K562 (cell line): Measurements from ENCODE around the gene NRXN2. TPM values are rescaled to one million over a fixed set of nuclear protein-coding genes. Genes with fewer than 3 reads are reported as not detected.

ENCODE experiments used
- AFF4 ChIP-seq: sonication (generic); formaldehyde crosslinking; IDR thresholded peaks from 2 replicates; pipeline ENCODE4 v1.8.0; 2023; ENCODE audit warnings: mild to moderate bottlenecking, missing genetic modification reagents
- ATF6 ChIP-seq: sonication (generic); formaldehyde crosslinking; IDR thresholded peaks from 2 replicates; pipeline ENCODE4 v1.4.0; 2020; ENCODE audit warnings: mild to moderate bottlenecking, missing genetic modification reagents
- BCOR ChIP-seq: fragments of 450-650 bp; IDR thresholded peaks from 2 replicates; pipeline ENCODE4 v1.6.1; 2016
- BRD9 ChIP-seq: fragments of 450-650 bp; IDR thresholded peaks from 2 replicates; pipeline ENCODE4 v1.6.1; 2018; ENCODE audit warnings: low read depth; ENCODE audit not compliant: partially characterized antibody
- CHD2 ChIP-seq: IDR thresholded peaks from 2 replicates; pipeline ENCODE4 v1.6.1; 2011; ENCODE audit warnings: low read depth, low read length
- DDX20 ChIP-seq: fragments of 450-650 bp; IDR thresholded peaks from 2 replicates; pipeline ENCODE4 v1.6.1; 2016; ENCODE audit warnings: missing genetic modification characterization, low read depth, mild to moderate bottlenecking, missing compliant biosample characterization, moderate library complexity
- DIDO1 ChIP-seq: fragments of 450-650 bp; IDR thresholded peaks from 2 replicates; pipeline ENCODE4 v1.6.1; 2016; ENCODE audit warnings: low read depth, missing biosample characterization, missing genetic modification characterization
- HDAC2 ChIP-seq: fragments of 450-650 bp; IDR thresholded peaks from 2 replicates; pipeline ENCODE4 v1.6.1; 2016; ENCODE audit warnings: mild to moderate bottlenecking
- KDM1A ChIP-seq, 2 experiments: fragments of 450-650 bp; IDR thresholded peaks; 2 replicates each; pipeline ENCODE4 v1.6.1; 2016; ENCODE audit warnings: mild to moderate bottlenecking in 2 of 2
- KLF10 ChIP-seq: fragments of 250-450 bp; sonication (Bioruptor Pico); IDR thresholded peaks from 2 replicates; pipeline ENCODE4 v1.6.1; 2021; ENCODE audit warnings: matching md5 sums
- PATZ1 ChIP-seq: fragments of 250-450 bp; sonication (Bioruptor Pico); IDR thresholded peaks from 2 replicates; pipeline ENCODE4 v1.5.0; 2020; ENCODE audit warnings: mild to moderate bottlenecking, borderline replicate concordance
- PRPF4 ChIP-seq: fragments of 200-400 bp; formaldehyde crosslinking; IDR thresholded peaks from one replicate; pipeline ENCODE4 v1.6.1; 2017; ENCODE audit warnings: low read length, low read depth, mild to moderate bottlenecking; ENCODE audit not compliant: insufficient read depth, poor library complexity, severe bottlenecking
- SMARCA5 ChIP-seq: fragments of 450-650 bp; IDR thresholded peaks from 2 replicates; pipeline ENCODE4 v1.6.1; 2016
- SMC3 ChIP-seq: conservative IDR thresholded peaks from 2 replicates; pipeline ENCODE4 v1.6.1; 2011; ENCODE audit warnings: low read depth, low read length, improper control_type of control experiment; ENCODE audit not compliant: insufficient read depth
- TAF15 ChIP-seq: fragments of 200-400 bp; formaldehyde crosslinking; IDR thresholded peaks from 2 replicates; pipeline ENCODE4 v1.6.1; 2017; ENCODE audit warnings: mild to moderate bottlenecking, low read depth, low read length, moderate library complexity
- TCF7L2 ChIP-seq: fragments of 150-350 bp; IDR thresholded peaks from 2 replicates; pipeline ENCODE4 v1.6.1; 2016; ENCODE audit warnings: low read depth, mild to moderate bottlenecking, low read length, moderate library complexity
- TFE3 ChIP-seq: fragments of 450-650 bp; formaldehyde crosslinking; IDR thresholded peaks from 2 replicates; pipeline ENCODE4 v1.4.0; 2020; ENCODE audit warnings: mild to moderate bottlenecking, mixed read lengths
- U2AF2 ChIP-seq: fragments of 200-400 bp; formaldehyde crosslinking; optimal IDR thresholded peaks from 2 replicates; pipeline ENCODE3; 2017; ENCODE audit warnings: low read depth, mild to moderate bottlenecking, low read length
- polyA plus RNA-seq, 8 experiments: library from polyadenylated mRNA; depleted of rRNA in 4 of 8; stranded (reverse) in 5 of 8; unstranded in 3 of 8; fragments of >200 nt; fragmentation: Nextera tagmentation in 2 of 8; fragmentation: Illumina TruSeq in 1 of 8; extraction: Ambion mirVana in 2 of 8; extraction: Trizol in 1 of 8; gene quantifications; 2 replicates each; pipeline versions ENCODE4 v1.2.1 to v1.2.3, GENCODE V29; 2011 to 2014; ENCODE audit warnings: inconsistent platforms in 1 of 8, missing spikeins in 1 of 8
- total RNA-seq, 7 experiments: library from RNA; depleted of rRNA in 6 of 7; stranded (reverse); fragments of >200 nt in 6 of 7; fragmentation: Illumina TruSeq in 2 of 7; extraction: Trizol in 2 of 7; gene quantifications; 2 replicates each; pipeline versions ENCODE4 v1.2.1 to v1.2.3, GENCODE V29; 2011 to 2021; ENCODE audit warnings: low replicate concordance in 1 of 7

NRXN2 gene
- total and polyA plus RNA-seq, 9 of the 15 experiments (the other 6 are each of a cell fraction or from before 2014, with no cell fraction given) = 0.07 to 0.47 (median 0.15) TPM; not detected in 4

GRCh38 chr11:64760759-64761420 lies 37.9 kb upstream of the NRXN2 start (continued):
- TF ChIP-seq ATF6 (CRISPR knock-in tag) (no peak), TCF7L2 (no peak), CHD2 (no peak), BRD9 (peak; percentile 34), SMC3 (no peak), PATZ1 (CRISPR knock-in tag) (no peak), U2AF2 (no peak), SMARCA5 (peak; percentile 91), DIDO1 (tag) (no peak), KLF10 (CRISPR knock-in tag) (no peak), TAF15 (no peak), HDAC2 (peak; percentile 88; the same call in 1 of the 2 replicates), TFE3 (no peak), AFF4 (CRISPR knock-in tag) (no peak), KDM1A (IDR thresholded peaks at IDR 0.05) (peak; percentile 70 to 88), DDX20 (tag) (no peak), PRPF4 (no peak), BCOR (peak; percentile 99)
